GM12878 (cell line): ENCODE data around the gene CDR2. TPM values are rescaled to one million over a fixed set of nuclear protein-coding genes. Genes with fewer than 3 reads are reported as not detected.
A peak's percentile ranks its signal among the peaks of the same experiment; 100 is the strongest.

Experiments used
- BCL11A ChIP-seq: IDR thresholded peaks from 2 replicates; pipeline ENCODE4 v1.6.1; 2011; ENCODE audit warnings: low read depth, low read length
- CBX3 ChIP-seq: fragments of 200-600 bp; sonication (generic); IDR thresholded peaks from 2 replicates; pipeline ENCODE4 v1.6.1; 2016; ENCODE audit warnings: low read depth, borderline replicate concordance
- CHD4 ChIP-seq: fragments of 200-600 bp; sonication (generic); IDR thresholded peaks from 2 replicates; pipeline ENCODE4 v1.6.1; 2016; ENCODE audit warnings: mild to moderate bottlenecking
- CTCF ChIP-seq, 3 experiments: IDR thresholded peaks in 2 of 3; conservative IDR thresholded peaks in 1 of 3; 2 replicates each; pipeline ENCODE4 v1.5.1; 2011; ENCODE audit warnings: low read depth in 3 of 3, low read length in 3 of 3, mild to moderate bottlenecking in 3 of 3, control low read depth in 2 of 3, moderate library complexity in 2 of 3, inconsistent platforms in 1 of 3, mixed read lengths in 1 of 3; ENCODE audit not compliant: control insufficient read depth in 2 of 3, insufficient read depth in 1 of 3; ENCODE audit errors: extremely low read depth in 1 of 3
- IKZF1 ChIP-seq: fragments of 450-650 bp; conservative IDR thresholded peaks from 2 replicates; pipeline ENCODE4 v1.6.1; 2017; ENCODE audit warnings: antibody characterized with exemption, mild to moderate bottlenecking
- MXI1 ChIP-seq: fragments of 150-350 bp; IDR thresholded peaks from 2 replicates; pipeline ENCODE4 v1.6.1; 2011; ENCODE audit warnings: low read depth, mild to moderate bottlenecking, inconsistent platforms, low read length, improper control_type of control experiment
- NBN ChIP-seq: fragments of 450-650 bp; IDR thresholded peaks from 2 replicates; pipeline ENCODE4 v1.6.1; 2016
- NFYA ChIP-seq: IDR thresholded peaks from 2 replicates; pipeline ENCODE4 v1.6.1; 2011; ENCODE audit warnings: low read depth, mild to moderate bottlenecking, low read length, improper control_type of control experiment, borderline replicate concordance
- RELB ChIP-seq: fragments of 450-650 bp; IDR thresholded peaks from 2 replicates; pipeline ENCODE4 v1.6.1; 2017; ENCODE audit warnings: low read depth, mild to moderate bottlenecking, moderate library complexity
- polyA plus RNA-seq, 11 experiments: library from polyadenylated mRNA; depleted of rRNA in 4 of 11; unstranded in 6 of 11; stranded (reverse) in 5 of 11; fragments of >200 nt; fragmentation: Nextera tagmentation in 4 of 11; fragmentation: Illumina TruSeq in 1 of 11; extraction: Ambion mirVana in 4 of 11; extraction: Trizol in 1 of 11; gene quantifications; 1 replicate in 1 of 11; 2 replicates in 10 of 11; pipeline versions ENCODE4 v1.2.1 to v1.2.3, GENCODE V29; 2011 to 2016; ENCODE audit warnings: inconsistent platforms in 2 of 11, missing spikeins in 2 of 11, low read depth in 1 of 11
- total RNA-seq, 4 experiments: library from RNA; depleted of rRNA in 3 of 4; stranded (reverse); fragments of >200 nt in 3 of 4; fragmentation: Illumina TruSeq in 1 of 4; extraction: Trizol in 1 of 4; gene quantifications; 2 replicates each; pipeline versions ENCODE4 v1.2.1 to v1.2.3, GENCODE V29; 2013 to 2021
- TF ChIP-seq, protein P1 (sequence below): fragments of 450-650 bp; IDR thresholded peaks from 2 replicates; pipeline ENCODE4 v1.6.1; 2017; ENCODE audit warnings: mild to moderate bottlenecking, moderate library complexity
- TF ChIP-seq, protein P2 (sequence below): IDR thresholded peaks from 2 replicates; pipeline ENCODE4 v1.6.1; 2011; ENCODE audit warnings: mild to moderate bottlenecking, low read depth, low read length, moderate library complexity; ENCODE audit not compliant: insufficient replicate concordance
- TF ChIP-seq, protein P3 (sequence below): fragments of 450-650 bp; IDR thresholded peaks from 2 replicates; pipeline ENCODE4 v1.6.1; 2016; ENCODE audit warnings: mild to moderate bottlenecking, moderate library complexity, borderline replicate concordance

CDR2 gene
- total and polyA plus RNA-seq, 10 of the 15 experiments (the other 5 are each of a cell fraction or from before 2014, with no cell fraction given), result 4.8 to 24.3 (median 19.2) TPM

- TF ChIP-seq, protein P1, sequence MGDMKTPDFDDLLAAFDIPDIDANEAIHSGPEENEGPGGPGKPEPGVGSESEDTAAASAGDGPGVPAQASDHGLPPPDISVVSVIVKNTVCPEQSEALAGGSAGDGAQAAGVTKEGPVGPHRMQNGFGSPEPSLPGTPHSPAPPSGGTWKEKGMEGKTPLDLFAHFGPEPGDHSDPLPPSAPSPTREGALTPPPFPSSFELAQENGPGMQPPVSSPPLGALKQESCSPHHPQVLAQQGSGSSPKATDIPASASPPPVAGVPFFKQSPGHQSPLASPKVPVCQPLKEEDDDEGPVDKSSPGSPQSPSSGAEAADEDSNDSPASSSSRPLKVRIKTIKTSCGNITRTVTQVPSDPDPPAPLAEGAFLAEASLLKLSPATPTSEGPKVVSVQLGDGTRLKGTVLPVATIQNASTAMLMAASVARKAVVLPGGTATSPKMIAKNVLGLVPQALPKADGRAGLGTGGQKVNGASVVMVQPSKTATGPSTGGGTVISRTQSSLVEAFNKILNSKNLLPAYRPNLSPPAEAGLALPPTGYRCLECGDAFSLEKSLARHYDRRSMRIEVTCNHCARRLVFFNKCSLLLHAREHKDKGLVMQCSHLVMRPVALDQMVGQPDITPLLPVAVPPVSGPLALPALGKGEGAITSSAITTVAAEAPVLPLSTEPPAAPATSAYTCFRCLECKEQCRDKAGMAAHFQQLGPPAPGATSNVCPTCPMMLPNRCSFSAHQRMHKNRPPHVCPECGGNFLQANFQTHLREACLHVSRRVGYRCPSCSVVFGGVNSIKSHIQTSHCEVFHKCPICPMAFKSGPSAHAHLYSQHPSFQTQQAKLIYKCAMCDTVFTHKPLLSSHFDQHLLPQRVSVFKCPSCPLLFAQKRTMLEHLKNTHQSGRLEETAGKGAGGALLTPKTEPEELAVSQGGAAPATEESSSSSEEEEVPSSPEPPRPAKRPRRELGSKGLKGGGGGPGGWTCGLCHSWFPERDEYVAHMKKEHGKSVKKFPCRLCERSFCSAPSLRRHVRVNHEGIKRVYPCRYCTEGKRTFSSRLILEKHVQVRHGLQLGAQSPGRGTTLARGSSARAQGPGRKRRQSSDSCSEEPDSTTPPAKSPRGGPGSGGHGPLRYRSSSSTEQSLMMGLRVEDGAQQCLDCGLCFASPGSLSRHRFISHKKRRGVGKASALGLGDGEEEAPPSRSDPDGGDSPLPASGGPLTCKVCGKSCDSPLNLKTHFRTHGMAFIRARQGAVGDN, result peak; percentile 88
- TF ChIP-seq NFYA (no peak), CTCF (IDR thresholded peaks at IDR 0.05 in 2 of 3, conservative IDR thresholded peaks at IDR 0.05 in 1 of 3; ENCODE audit: control insufficient read depth in 2 of 3, extremely low read depth in 1 of 3, insufficient read depth in 1 of 3, low read depth in 3 of 3, low read length in 3 of 3) (no peak), IKZF1 (peak; percentile 68), CHD4 (no peak), CBX3 (no peak), BCL11A (no peak), NBN (peak; percentile 91), RELB (peak; percentile 70), MXI1 (no peak)
- TF ChIP-seq, protein P2, sequence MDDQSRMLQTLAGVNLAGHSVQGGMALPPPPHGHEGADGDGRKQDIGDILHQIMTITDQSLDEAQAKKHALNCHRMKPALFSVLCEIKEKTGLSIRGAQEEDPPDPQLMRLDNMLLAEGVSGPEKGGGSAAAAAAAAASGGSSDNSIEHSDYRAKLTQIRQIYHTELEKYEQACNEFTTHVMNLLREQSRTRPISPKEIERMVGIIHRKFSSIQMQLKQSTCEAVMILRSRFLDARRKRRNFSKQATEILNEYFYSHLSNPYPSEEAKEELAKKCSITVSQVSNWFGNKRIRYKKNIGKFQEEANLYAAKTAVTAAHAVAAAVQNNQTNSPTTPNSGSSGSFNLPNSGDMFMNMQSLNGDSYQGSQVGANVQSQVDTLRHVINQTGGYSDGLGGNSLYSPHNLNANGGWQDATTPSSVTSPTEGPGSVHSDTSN, result no peak
- TF ChIP-seq, protein P3, sequence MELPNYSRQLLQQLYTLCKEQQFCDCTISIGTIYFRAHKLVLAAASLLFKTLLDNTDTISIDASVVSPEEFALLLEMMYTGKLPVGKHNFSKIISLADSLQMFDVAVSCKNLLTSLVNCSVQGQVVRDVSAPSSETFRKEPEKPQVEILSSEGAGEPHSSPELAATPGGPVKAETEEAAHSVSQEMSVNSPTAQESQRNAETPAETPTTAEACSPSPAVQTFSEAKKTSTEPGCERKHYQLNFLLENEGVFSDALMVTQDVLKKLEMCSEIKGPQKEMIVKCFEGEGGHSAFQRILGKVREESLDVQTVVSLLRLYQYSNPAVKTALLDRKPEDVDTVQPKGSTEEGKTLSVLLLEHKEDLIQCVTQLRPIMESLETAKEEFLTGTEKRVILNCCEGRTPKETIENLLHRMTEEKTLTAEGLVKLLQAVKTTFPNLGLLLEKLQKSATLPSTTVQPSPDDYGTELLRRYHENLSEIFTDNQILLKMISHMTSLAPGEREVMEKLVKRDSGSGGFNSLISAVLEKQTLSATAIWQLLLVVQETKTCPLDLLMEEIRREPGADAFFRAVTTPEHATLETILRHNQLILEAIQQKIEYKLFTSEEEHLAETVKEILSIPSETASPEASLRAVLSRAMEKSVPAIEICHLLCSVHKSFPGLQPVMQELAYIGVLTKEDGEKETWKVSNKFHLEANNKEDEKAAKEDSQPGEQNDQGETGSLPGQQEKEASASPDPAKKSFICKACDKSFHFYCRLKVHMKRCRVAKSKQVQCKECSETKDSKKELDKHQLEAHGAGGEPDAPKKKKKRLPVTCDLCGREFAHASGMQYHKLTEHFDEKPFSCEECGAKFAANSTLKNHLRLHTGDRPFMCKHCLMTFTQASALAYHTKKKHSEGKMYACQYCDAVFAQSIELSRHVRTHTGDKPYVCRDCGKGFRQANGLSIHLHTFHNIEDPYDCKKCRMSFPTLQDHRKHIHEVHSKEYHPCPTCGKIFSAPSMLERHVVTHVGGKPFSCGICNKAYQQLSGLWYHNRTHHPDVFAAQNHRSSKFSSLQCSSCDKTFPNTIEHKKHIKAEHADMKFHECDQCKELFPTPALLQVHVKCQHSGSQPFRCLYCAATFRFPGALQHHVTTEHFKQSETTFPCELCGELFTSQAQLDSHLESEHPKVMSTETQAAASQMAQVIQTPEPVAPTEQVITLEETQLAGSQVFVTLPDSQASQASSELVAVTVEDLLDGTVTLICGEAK, result 0 out of 2 replicates have a peak, but pooled peaks have one; percentile 17
Observed at GRCh38 chr16:22353191-22353919, 21.1 kb downstream of the CDR2 start (continued).
